ENCODE results near the gene PDSS2.
"Not testable (repeated sequence)": the region's sequence is repeated elsewhere in the genome, so short reads cannot be mapped to it uniquely, and the experiment has no call there.

The PDSS2 gene

GRCh38 chr6:107144666-107145065, 314.7 kb downstream of the PDSS2 start:
- DNase-seq, result no peak

- no peak for DNase-seq
These were observed 315.4 kb downstream of the PDSS2 start for GRCh38 chr6:107144014-107144413.

- no peak for DNase-seq
These were observed 318.8 kb downstream of the PDSS2 start for GRCh38 chr6:107140581-107140980.

DNA sequence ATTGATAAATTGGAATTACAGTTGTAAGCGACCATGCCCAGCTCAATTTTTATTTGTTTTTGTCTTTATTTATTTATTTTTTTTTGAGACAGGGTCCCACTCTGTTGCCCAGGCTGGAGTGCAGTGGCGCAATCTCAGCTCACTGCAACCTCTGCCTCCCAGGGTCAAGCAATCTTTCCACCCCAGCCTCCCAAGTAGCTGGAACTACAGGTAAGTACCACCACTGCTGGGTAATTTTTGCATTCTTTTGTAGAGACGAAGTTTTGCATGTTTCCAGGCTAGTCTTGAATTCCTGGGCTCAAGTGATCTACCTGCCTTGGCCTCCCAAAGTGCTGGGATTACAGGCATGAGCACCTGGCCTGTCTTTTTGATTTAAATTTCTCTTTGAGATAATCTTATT, 323.0 kb downstream of the PDSS2 start:
- not testable (repeated sequence) for DNase-seq

- DNase-seq, result not testable (repeated sequence)
These were observed 324.2 kb downstream of the PDSS2 start for GRCh38 chr6:107135048-107135680.

- DNase-seq, result peak; percentile 40
These were observed 326.9 kb downstream of the PDSS2 start for GRCh38 chr6:107132330-107132954.

DNA sequence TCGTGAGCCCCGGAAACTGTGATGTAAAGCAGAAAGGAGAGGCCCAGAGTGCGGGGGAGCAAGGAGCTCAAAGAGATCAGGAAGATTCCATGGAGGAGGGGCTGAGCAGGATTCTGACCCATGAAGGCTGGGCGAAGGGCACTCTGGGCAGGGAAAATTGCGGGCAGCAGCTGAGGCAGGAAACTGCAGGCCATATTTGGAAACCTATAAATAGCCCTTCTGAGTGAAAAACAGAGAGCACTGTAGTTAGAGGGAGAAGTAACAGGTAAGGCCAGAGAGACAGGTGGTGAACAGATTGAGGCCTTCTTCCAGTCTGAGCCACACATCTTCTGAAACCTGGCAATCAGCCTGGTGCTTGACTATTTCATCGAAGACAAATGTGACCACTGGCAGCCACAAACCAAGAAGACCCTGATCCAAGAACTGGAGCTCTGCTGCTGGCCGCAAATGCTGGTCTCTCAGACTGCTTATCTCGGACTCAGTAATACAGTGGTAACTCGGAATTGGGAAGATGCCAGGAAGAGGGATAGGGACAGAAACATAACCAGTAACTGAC, 329.9 kb downstream of the PDSS2 start:
- DNase-seq, result no peak

DNA sequence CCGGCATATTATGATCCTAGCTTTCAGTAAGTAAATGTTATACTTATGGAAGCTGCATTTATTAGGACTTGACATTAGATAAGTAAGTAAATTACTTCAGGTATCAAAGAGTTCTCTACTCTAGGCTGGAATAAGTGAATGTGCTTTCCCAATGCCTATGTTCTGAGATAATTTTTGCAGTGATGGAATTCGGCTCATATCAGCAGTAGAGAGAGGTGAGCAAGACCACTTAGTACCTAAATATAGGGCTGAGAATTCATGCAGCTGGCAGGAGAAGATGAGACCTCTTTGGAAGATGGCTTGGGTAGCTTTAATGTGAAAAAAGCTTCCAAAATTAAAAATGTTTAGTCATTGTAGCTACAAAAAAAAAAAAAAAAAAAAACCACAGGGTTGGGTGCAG, 330.8 kb downstream of the PDSS2 start:
- no peak for DNase-seq

GRCh38 chr6:107128175-107128574, 331.2 kb downstream of the PDSS2 start:
- no peak for DNase-seq

GRCh38 chr6:107125771-107126170, 333.6 kb downstream of the PDSS2 start:
- no peak for DNase-seq

GRCh38 chr6:107124934-107125348, 334.4 kb downstream of the PDSS2 start:
- no peak for DNase-seq

GRCh38 chr6:107123501-107123900, 335.9 kb downstream of the PDSS2 start:
- no peak for DNase-seq

DNA sequence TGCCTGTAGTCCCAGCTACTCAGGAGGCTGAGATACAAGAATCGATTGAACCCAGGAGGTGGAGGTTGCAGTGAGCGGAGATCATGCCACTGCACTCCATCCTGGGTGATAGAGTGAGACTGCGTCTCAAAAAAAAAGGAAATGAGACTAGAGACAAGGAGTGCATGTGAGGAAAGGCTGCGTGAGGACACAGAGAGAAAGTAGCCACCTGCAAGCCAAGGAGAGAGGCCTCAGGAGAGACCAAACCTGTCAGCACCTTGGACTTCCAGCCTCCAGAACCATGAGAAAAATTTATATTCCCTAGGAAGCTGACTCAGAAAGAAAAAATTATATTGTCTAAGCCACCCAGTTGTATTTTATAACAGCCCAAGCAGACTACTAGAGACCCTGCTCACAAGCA, 336.6 kb downstream of the PDSS2 start:
- DNase-seq, result no peak

DNA sequence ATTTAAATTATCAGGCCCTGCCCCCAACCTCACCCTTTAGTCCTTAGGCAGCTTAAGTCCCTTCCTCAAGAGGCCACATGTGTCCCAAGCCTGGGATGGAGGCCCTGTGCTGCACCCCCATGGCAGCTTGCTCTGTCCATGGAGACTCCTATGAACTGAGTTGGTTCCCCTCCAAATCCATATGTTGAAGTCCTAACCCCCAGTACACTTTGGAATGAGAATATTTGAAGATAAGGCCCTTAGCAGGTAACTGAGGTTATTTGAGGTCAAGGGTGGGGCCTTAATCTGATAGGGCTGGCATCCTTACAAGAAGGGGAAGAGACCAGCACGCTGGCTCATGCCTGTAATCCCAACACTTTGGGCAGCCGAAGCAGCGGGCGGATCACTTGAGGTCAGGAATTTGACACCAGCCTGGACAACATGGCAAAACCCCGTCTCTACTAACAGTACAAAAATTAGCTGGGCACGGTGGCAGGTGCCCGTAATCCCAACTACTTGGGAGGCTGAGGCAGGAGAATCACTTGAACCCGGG, 337.3 kb downstream of the PDSS2 start:
- DNase-seq, result no peak

GRCh38 chr6:107121266-107121665, 338.1 kb downstream of the PDSS2 start:
- no peak for DNase-seq

- no peak for DNase-seq
These were observed 339.0 kb downstream of the PDSS2 start for GRCh38 chr6:107120404-107120803.

DNA sequence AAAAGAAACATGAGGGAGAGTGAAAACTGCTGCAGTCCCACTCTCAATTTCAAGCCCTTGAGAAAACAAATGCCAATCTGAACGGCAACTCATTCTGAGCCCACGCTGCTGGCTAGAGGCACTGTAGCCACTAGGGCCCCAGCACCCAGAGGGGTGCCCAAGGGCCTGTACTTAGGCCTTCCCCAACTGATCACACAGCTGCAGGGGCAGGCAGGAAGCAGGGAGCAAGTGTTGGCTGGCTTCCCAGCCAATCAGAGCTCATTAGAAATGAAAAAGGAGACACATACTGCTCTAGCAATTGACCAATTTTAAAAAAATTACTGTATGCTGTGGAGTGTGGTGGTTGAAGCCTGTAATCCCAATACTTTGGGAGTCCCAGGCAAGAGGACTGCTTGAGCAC, 340.4 kb downstream of the PDSS2 start:
- no peak for DNase-seq

- not testable (repeated sequence) for DNase-seq
These were observed 340.8 kb downstream of the PDSS2 start for GRCh38 chr6:107118540-107118939.

GRCh38 chr6:107116931-107117330, 342.4 kb downstream of the PDSS2 start:
- DNase-seq, result no peak

DNA sequence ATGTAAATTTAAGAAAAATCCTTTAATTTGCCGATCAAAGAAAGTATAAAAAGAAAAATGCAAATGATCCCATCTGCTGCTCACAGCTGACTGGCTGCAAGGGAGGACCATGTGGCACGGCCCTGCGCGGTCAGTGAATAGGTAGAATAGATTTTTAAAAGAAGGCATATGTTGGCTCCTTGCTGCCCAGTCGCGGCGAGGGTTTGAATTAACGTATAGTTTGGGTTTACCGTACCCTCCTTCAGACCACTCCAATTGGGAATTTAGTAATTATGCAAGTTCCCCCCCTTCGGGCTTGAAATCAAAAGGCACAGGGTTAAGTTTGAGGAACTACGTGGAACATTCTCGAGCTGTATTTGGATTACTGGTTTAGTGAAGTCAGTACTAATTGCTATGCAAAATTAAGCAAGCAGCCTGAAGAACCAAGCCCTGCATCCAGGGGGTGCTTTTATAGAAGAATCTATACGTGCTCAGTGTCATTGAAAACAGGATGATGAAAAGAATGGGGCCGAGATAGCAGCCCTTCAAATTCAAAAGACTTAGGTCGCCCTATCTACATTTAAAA, 343.0 kb downstream of the PDSS2 start:
- peak; percentile 9 for DNase-seq

DNA sequence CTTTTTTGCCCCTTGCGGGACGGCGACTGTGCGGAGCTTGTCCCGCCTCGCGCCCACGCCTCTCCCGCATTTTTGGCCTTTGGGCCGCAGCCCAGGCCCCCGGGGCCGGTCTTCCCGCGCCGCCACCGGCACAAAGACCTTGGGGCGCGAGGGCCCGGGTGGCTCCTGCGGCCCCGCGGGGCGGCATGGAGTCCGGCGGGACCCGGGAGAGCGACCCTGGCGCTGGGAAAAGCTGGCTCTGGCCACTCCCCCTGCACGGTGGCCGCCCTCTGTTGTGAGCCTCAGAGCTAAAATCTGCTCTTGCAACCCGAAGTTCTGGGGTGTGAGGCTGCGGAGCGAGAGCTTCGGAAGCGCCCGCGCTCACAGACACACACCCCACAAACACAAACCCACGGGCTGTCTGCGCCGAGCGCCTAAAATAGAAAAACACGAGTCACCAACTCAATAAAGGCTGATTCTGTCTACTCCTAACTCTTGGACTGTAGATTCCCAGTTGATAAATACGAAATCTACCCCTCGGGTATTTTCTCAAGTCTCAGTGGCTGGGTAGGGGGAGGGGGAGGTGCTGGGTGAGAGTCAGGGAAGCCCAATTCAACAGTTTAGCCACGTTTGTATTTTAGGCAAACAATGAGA, 343.6 kb downstream of the PDSS2 start:
- DNase-seq, result peak; percentile 33

GRCh38 chr6:107114926-107115694, 344.3 kb downstream of the PDSS2 start, which contains the start of gene BEND3:
Gene BEND3 (minus strand): TSS chr6:107115515. CDS start chr6:107099285, 16,230 bp downstream.
- peak; percentile 71 for DNase-seq

Data from CD4-positive, alpha-beta T cell treated with Interleukin-6 for 4 hours (primary cell).